ENCODE data around the gene SPATA31C2. TPM values are rescaled to one million over a fixed set of nuclear protein-coding genes. Genes with fewer than 3 reads are reported as not detected.
"Not testable (repeated sequence)": the region's sequence is repeated elsewhere in the genome, so short reads cannot be mapped to it uniquely, and the experiment has no call there.

SPATA31C2 gene
- total and polyA plus RNA-seq, 2 of the 4 experiments (the other 2 are of a cell fraction): 0.02 TPM; not detected in 1

GRCh38 chr9:88143179-88143578 is 4.9 kb upstream of the SPATA31C2 start:
- ATAC-seq (ENCODE audit: low read depth) (no peak), DNase-seq (no peak)
- CTCF ChIA-PET: no interaction called here
- no peak overlapping the region for H3K14ac ChIP-seq (replicated peaks; ENCODE audit: low read depth, low read length)
- H3K4me3 ChIP-seq (ENCODE audit: insufficient read depth, low read depth, low read length): no peak overlapping the region
- H2AK5ac ChIP-seq (ENCODE audit: low read depth, low read length): no peak overlapping the region
- no peak overlapping the region for H2AFZ ChIP-seq (replicated peaks; ENCODE audit: low read length, poor library complexity)
- H3K4me2 ChIP-seq (ENCODE audit: low read depth, low read length): no peak overlapping the region
- H2BK20ac ChIP-seq (ENCODE audit: low read depth, low read length): no peak overlapping the region
- POLR2A ChIA-PET (ENCODE audit: unreplicated experiment): no interaction called here
- no peak overlapping the region for H3K18ac ChIP-seq (ENCODE audit: low read depth, low read length)
- no peak overlapping the region for H2BK15ac ChIP-seq (ENCODE audit: low read depth, low read length)
- intact Hi-C loops (cut with micrococcal nuclease): no loop called here
- H3K9me3 ChIP-seq (ENCODE audit: control insufficient read depth, insufficient read depth, low read length): no peaks in the 10 kb centered on the region; the same call in 1 of the 2 replicates
- no peak overlapping the region for H2BK120ac ChIP-seq (ENCODE audit: low read depth, low read length)
- H2BK5ac ChIP-seq (ENCODE audit: low read depth, low read length, poor library complexity, severe bottlenecking): no peak overlapping the region
- H3K79me1 ChIP-seq (ENCODE audit: low read depth in 1 of 2, low read length in 2 of 2): no peaks in the 10 kb centered on the region
- H3K27me3 ChIP-seq (ENCODE audit: control insufficient read depth, insufficient read depth, low read length): peaks cover 12% of the 10 kb centered on the region
- dilution Hi-C loops (cut with HindIII; ENCODE audit: low sequenced_read_pairs, unreplicated experiment): no loop called here
- WGBS, 2 experiments (ENCODE audit: extremely low coverage in 2 of 2, insufficient read length in 1 of 2): no CpG with 5 or more reads among the region's 3 CpGs
- H4K5ac ChIP-seq (ENCODE audit: low read depth, low read length): no peak overlapping the region
- no peak overlapping the region for H4K8ac ChIP-seq (ENCODE audit: low read depth in 2 of 2, low read length in 2 of 2)
- H3K9ac ChIP-seq (ENCODE audit: low read depth, low read length): no peak overlapping the region
- no peak overlapping the region for H3K23ac ChIP-seq (ENCODE audit: low read depth, low read length)
- H3K4ac ChIP-seq (ENCODE audit: low read depth, low read length): no peak overlapping the region
- H3K27ac ChIP-seq (ENCODE audit: insufficient read depth, low read length): no peak overlapping the region
- BruUV-seq (replicated peaks): no TSS peak
- H4K20me1 ChIP-seq (ENCODE audit: insufficient read depth, low read length): no peaks in the 10 kb centered on the region
- TF ChIP-seq, protein P1, sequence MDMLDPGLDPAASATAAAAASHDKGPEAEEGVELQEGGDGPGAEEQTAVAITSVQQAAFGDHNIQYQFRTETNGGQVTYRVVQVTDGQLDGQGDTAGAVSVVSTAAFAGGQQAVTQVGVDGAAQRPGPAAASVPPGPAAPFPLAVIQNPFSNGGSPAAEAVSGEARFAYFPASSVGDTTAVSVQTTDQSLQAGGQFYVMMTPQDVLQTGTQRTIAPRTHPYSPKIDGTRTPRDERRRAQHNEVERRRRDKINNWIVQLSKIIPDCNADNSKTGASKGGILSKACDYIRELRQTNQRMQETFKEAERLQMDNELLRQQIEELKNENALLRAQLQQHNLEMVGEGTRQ (IDR thresholded peaks at IDR 0.05; ENCODE audit: low read depth, low read length): no peak
- no peak for TF ChIP-seq MAZ (IDR thresholded peaks at IDR 0.05; ENCODE audit: borderline replicate concordance, low read depth, low read length)
- no peak for TF ChIP-seq RAD21 (IDR thresholded peaks at IDR 0.05; ENCODE audit: low read length)
- H4K91ac ChIP-seq (ENCODE audit: insufficient read depth, low read depth, low read length): no peak overlapping the region
- no peak overlapping the region for H2AK9ac ChIP-seq (replicated peaks; ENCODE audit: low read depth, low read length, poor library complexity)
- in situ Hi-C loops (cut with MboI; ENCODE audit: low sequenced_read_pairs): no loop called here
- H3K36me3 ChIP-seq (ENCODE audit: control insufficient read depth, insufficient read depth, low read length): no peaks in the 10 kb centered on the region
- no peak overlapping the region for H3K56ac ChIP-seq (ENCODE audit: extremely low read depth, insufficient read depth, low read length)
- H3K9me1 ChIP-seq (ENCODE audit: insufficient read depth, low read length): no peaks in the 10 kb centered on the region
- H3K4me1 ChIP-seq (ENCODE audit: control insufficient read depth, insufficient read depth, low read length): no peaks in the 10 kb centered on the region

DNA sequence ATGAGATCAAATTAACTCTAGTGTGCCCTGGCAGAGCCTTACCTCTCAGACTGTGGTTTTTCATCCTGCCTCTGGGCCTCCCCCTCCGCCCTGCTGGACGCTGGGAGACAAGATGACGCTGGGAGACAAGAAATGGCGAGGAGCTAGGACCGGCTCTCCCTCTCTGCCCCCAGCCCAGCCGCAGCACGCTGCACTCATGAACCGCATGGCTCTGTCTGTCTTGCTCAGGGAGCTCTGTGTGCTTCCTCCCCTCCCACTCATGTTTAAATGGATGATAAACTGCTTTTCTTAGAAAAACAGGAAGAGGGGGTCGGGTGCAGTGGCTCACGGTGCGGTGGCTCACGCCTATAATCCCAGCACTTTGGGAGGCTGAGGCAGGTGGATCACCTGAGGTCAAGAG is 4.7 kb downstream of the SPATA31C2 start:
- CTCF ChIA-PET; ATAC-seq (ENCODE audit: low read depth); H2AK5ac ChIP-seq (ENCODE audit: low read depth, low read length); H2AK9ac ChIP-seq (replicated peaks; ENCODE audit: low read depth, low read length, poor library complexity); H2BK5ac ChIP-seq (ENCODE audit: low read depth, low read length, poor library complexity, severe bottlenecking); H3K9me1 ChIP-seq (ENCODE audit: insufficient read depth, low read length); H3K4me3 ChIP-seq (ENCODE audit: insufficient read depth, low read depth, low read length); H3K4me2 ChIP-seq (ENCODE audit: low read depth, low read length); H4K20me1 ChIP-seq (ENCODE audit: insufficient read depth, low read length); H3K27me3 ChIP-seq (ENCODE audit: control insufficient read depth, insufficient read depth, low read length); H2BK15ac ChIP-seq (ENCODE audit: low read depth, low read length); H4K8ac ChIP-seq (ENCODE audit: low read depth in 2 of 2, low read length in 2 of 2); H3K9ac ChIP-seq (ENCODE audit: low read depth, low read length); POLR2A ChIA-PET (ENCODE audit: unreplicated experiment); in situ Hi-C loops (cut with MboI; ENCODE audit: low sequenced_read_pairs); H2BK120ac ChIP-seq (ENCODE audit: low read depth, low read length); H4K91ac ChIP-seq (ENCODE audit: insufficient read depth, low read depth, low read length); intact Hi-C loops (cut with micrococcal nuclease); BruUV-seq (replicated peaks); H3K9me3 ChIP-seq (ENCODE audit: control insufficient read depth, insufficient read depth, low read length); H2AFZ ChIP-seq (replicated peaks; ENCODE audit: low read length, poor library complexity); H3K36me3 ChIP-seq (ENCODE audit: control insufficient read depth, insufficient read depth, low read length); H3K4ac ChIP-seq (ENCODE audit: low read depth, low read length); H3K56ac ChIP-seq (ENCODE audit: extremely low read depth, insufficient read depth, low read length); H3K79me1 ChIP-seq (ENCODE audit: low read depth in 1 of 2, low read length in 2 of 2); H3K4me1 ChIP-seq (ENCODE audit: control insufficient read depth, insufficient read depth, low read length); H3K14ac ChIP-seq (replicated peaks; ENCODE audit: low read depth, low read length); H3K18ac ChIP-seq (ENCODE audit: low read depth, low read length); H3K27ac ChIP-seq (ENCODE audit: insufficient read depth, low read length); dilution Hi-C loops (cut with HindIII; ENCODE audit: low sequenced_read_pairs, unreplicated experiment); DNase-seq; H4K5ac ChIP-seq (ENCODE audit: low read depth, low read length); H2BK20ac ChIP-seq (ENCODE audit: low read depth, low read length); H3K23ac ChIP-seq (ENCODE audit: low read depth, low read length): not testable (repeated sequence)
- 40% methylated on average over 1 of the region's 12 CpGs; no CpG with 5 or more reads in 1 of the 2 experiments for WGBS, 2 experiments (ENCODE audit: extremely low coverage in 2 of 2, insufficient read length in 1 of 2)
